Measurements from ENCODE around the gene MRPL12.

MRPL12 gene

GRCh38 chr17:81702934-81703746, at the start of gene MRPL12:
Gene MRPL12 (plus strand): TSS chr17:81703367. CDS start chr17:81703502, 135 bp downstream.
- DNase-seq: peak; percentile 87

GRCh38 chr17:81655378-81656117, 47.6 kb upstream of the MRPL12 start:
- DNase-seq: no peak

GRCh38 chr17:81656118-81656743, 46.9 kb upstream of the MRPL12 start, which contains the start of gene PDE6G:
Gene PDE6G (minus strand): TSS chr17:81656542. CDS start chr17:81653305, 3,237 bp downstream.
- no peak for DNase-seq

- DNase-seq: no peak
These were observed 46.3 kb upstream of the MRPL12 start for GRCh38 chr17:81656835-81657234.

GRCh38 chr17:81659038-81659437, 44.1 kb upstream of the MRPL12 start:
- no peak for DNase-seq

GRCh38 chr17:81660441-81660840, 42.7 kb upstream of the MRPL12 start:
- DNase-seq: no peak

- no peak for DNase-seq
These were observed 41.2 kb upstream of the MRPL12 start for GRCh38 chr17:81662002-81662401.

- no peak for DNase-seq
These were observed 39.1 kb upstream of the MRPL12 start for GRCh38 chr17:81664051-81664470.

GRCh38 chr17:81665205-81666091, 37.7 kb upstream of the MRPL12 start:
- DNase-seq: peak; percentile 19

- peak; percentile 14 for DNase-seq
These were observed 37.1 kb upstream of the MRPL12 start for GRCh38 chr17:81666092-81666341.

GRCh38 chr17:81666342-81667191, 36.6 kb upstream of the MRPL12 start, which contains the start of the genes CCDC137 and OXLD1:
Gene CCDC137 (plus strand): TSS chr17:81666737. CDS start chr17:81666767, 30 bp downstream.
Gene OXLD1 (minus strand): TSS chr17:81666605. CDS start chr17:81666577, 28 bp downstream.
- DNase-seq: peak; percentile 95

- no peak for DNase-seq
These were observed 35.4 kb upstream of the MRPL12 start for GRCh38 chr17:81667754-81668153.

GRCh38 chr17:81672504-81672903, 30.7 kb upstream of the MRPL12 start:
- no peak for DNase-seq

GRCh38 chr17:81672954-81673353, 30.2 kb upstream of the MRPL12 start:
- DNase-seq: no peak

- DNase-seq: no peak
These were observed 29.5 kb upstream of the MRPL12 start for GRCh38 chr17:81673561-81674258.

- peak; percentile 25 for DNase-seq
These were observed 27.5 kb upstream of the MRPL12 start for GRCh38 chr17:81675515-81676221.

GRCh38 chr17:81676906-81677305, 26.3 kb upstream of the MRPL12 start:
- no peak for DNase-seq

- DNase-seq: no peak
These were observed 23.0 kb upstream of the MRPL12 start for GRCh38 chr17:81680150-81680549.

- DNase-seq: no peak
These were observed 21.5 kb upstream of the MRPL12 start for GRCh38 chr17:81681672-81682071.

GRCh38 chr17:81682565-81683207, 20.5 kb upstream of the MRPL12 start:
- peak; percentile 12 for DNase-seq
